HepG2 (cell line): ENCODE data around the gene OFD1. TPM values are rescaled to one million over a fixed set of nuclear protein-coding genes. Genes with fewer than 3 reads are reported as not detected.
A peak's percentile ranks its signal among the peaks of the same experiment; 100 is the strongest.

Experiments
- ARNT2 ChIP-seq: sonication (generic); formaldehyde crosslinking; IDR thresholded peaks from 2 replicates; pipeline ENCODE4 v1.8.0; 2022; ENCODE audit warnings: mild to moderate bottlenecking, low read depth, missing genetic modification reagents, moderate library complexity
- ATF1 ChIP-seq: IDR thresholded peaks from 2 replicates; pipeline ENCODE4 v1.6.1; 2016; ENCODE audit warnings: mild to moderate bottlenecking, control low read depth
- ATF4 ChIP-seq, 2 experiments: fragments of 450-650 bp in 1 of 2; sonication (generic) in 1 of 2; formaldehyde crosslinking; IDR thresholded peaks; 2 replicates each; pipeline versions ENCODE4 v1.5.0 to v1.8.0; 2020 to 2022; ENCODE audit warnings: mild to moderate bottlenecking in 1 of 2, missing genetic modification reagents in 1 of 2
- BCL6 ChIP-seq: IDR thresholded peaks from 2 replicates; pipeline ENCODE4 v1.6.1; 2016; ENCODE audit warnings: missing genetic modification reagents, missing compliant biosample characterization
- CAMTA2 ChIP-seq: sonication (generic); formaldehyde crosslinking; IDR thresholded peaks from 2 replicates; pipeline ENCODE4 v1.4.0; 2020; ENCODE audit warnings: mild to moderate bottlenecking, missing genetic modification reagents, borderline replicate concordance
- KMT2B ChIP-seq: IDR thresholded peaks from 2 replicates; pipeline ENCODE4 v1.6.1; 2016; ENCODE audit warnings: missing genetic modification reagents, missing compliant biosample characterization
- NR1H2 ChIP-seq: sonication (generic); formaldehyde crosslinking; IDR thresholded peaks from 2 replicates; pipeline ENCODE4 v1.8.1; 2022; ENCODE audit warnings: low read depth, missing genetic modification reagents, borderline replicate concordance
- ONECUT2 ChIP-seq: sonication (generic); formaldehyde crosslinking; IDR thresholded peaks from 2 replicates; pipeline ENCODE4 v1.4.0; 2020; ENCODE audit warnings: missing genetic modification reagents
- PPARG ChIP-seq: conservative IDR thresholded peaks from 2 replicates; pipeline ENCODE4 v1.6.1; 2016; ENCODE audit warnings: missing biosample characterization, missing genetic modification reagents
- RAD21 ChIP-seq: fragments of 450-650 bp; formaldehyde crosslinking; IDR thresholded peaks from 2 replicates; pipeline ENCODE4 v1.5.0; 2020; ENCODE audit warnings: mild to moderate bottlenecking
- SALL2 ChIP-seq: sonication (generic); formaldehyde crosslinking; IDR thresholded peaks from 2 replicates; pipeline ENCODE4 v1.8.1; 2023; ENCODE audit warnings: mild to moderate bottlenecking, missing genetic modification reagents, inconsistent platforms
- SRSF4 ChIP-seq: fragments of 200-400 bp; formaldehyde crosslinking; IDR thresholded peaks from one replicate; pipeline ENCODE4 v1.6.1; 2018; ENCODE audit warnings: mild to moderate bottlenecking, low read depth, low read length, moderate library complexity; ENCODE audit not compliant: poor library complexity, severe bottlenecking
- THAP11 ChIP-seq: IDR thresholded peaks from 2 replicates; pipeline ENCODE4 v1.6.1; 2016; ENCODE audit warnings: missing biosample characterization, missing genetic modification reagents
- TP53 ChIP-seq: sonication (generic); formaldehyde crosslinking; conservative IDR thresholded peaks from 2 replicates; pipeline ENCODE4 v1.4.0; 2020; ENCODE audit warnings: missing genetic modification reagents
- ZNF550 ChIP-seq: sonication (generic); formaldehyde crosslinking; IDR thresholded peaks from 2 replicates; pipeline ENCODE4 v1.4.0; 2020; ENCODE audit warnings: mild to moderate bottlenecking, missing genetic modification reagents, borderline replicate concordance
- ZNF687 ChIP-seq: sonication (generic); formaldehyde crosslinking; IDR thresholded peaks from 2 replicates; pipeline ENCODE4 v1.5.1; 2020; ENCODE audit warnings: mild to moderate bottlenecking, missing genetic modification reagents, moderate library complexity
- ZNF761 ChIP-seq: sonication (generic); formaldehyde crosslinking; conservative IDR thresholded peaks from 2 replicates; pipeline ENCODE4 v1.4.0; 2020; ENCODE audit warnings: mild to moderate bottlenecking, missing genetic modification reagents
- polyA plus RNA-seq, 8 experiments: library from polyadenylated mRNA; depleted of rRNA in 3 of 8; stranded (reverse) in 7 of 8; unstranded in 1 of 8; fragments of >200 nt; fragmentation: Illumina TruSeq in 4 of 8; extraction: Trizol in 4 of 8; gene quantifications; 2 replicates each; pipeline versions ENCODE4 v1.2.1 to v1.2.3, GENCODE V29; 2011 to 2016; ENCODE audit warnings: low read depth in 4 of 8, missing spikeins in 1 of 8, mixed read lengths in 1 of 8; ENCODE audit not compliant: insufficient read depth in 1 of 8
- total RNA-seq, 5 experiments: library from RNA; depleted of rRNA; stranded (reverse); fragments of >200 nt; fragmentation: Illumina TruSeq; extraction: Trizol; gene quantifications; 2 replicates each; pipeline ENCODE4 v1.2.3, GENCODE V29; 2016; ENCODE audit warnings: low read depth in 1 of 5
- TF ChIP-seq, protein P1 (sequence below): sonication (generic); formaldehyde crosslinking; IDR thresholded peaks from 2 replicates; pipeline ENCODE4 v1.5.1; 2020; ENCODE audit warnings: mild to moderate bottlenecking, missing genetic modification reagents, borderline replicate concordance

The OFD1 gene
- total and polyA plus RNA-seq, 2 of the 13 experiments (the other 11 are each of a cell fraction or from before 2014, with no cell fraction given): 14.9 to 16.4 TPM

DNA sequence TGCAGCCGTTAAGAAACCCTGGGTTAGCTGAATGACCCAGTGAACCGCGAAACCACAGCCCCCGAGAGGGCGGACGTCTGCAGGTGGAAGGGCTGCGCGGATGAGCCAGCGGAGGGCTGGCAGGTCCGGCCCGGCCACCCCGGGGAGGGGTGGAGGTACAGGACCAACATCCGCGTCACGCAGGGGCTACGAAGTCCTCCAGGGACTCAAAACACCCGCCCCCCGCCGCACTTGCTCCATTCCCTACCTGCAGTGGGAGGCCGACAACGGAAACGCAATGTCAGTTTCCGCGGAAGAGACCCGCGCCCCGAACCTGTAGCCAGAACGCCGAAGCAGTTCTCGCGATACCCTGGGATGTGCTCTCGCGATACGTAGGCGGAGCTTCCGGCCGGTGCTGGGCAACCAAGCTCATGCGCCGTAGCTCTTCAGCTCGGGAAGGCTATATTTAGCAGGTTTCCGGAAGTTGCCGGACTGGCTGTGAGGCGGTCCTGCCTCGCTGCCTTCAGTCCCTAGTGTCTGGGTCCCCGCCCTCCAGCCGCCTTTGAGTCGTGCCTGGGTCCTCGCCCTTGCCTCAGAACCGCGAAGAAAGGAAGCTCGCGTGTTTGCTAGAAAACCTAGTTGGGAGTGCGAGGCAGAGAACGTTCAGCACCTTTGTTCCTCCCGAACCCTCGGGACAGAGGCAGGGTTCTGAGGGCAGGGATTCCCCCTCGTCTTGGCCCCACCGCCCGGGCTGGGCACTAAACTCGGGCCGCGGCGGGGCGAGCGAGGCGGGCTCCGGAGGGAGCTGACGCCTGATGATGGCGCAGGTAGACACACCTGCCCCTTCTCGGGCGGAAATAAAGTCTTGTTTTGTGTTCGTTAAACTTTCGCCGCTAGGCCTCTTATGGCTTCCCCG, at the start of gene OFD1, which contains the start of gene TRAPPC2 (continued):
- peak; percentile 82 for TF ChIP-seq ZNF687 (CRISPR knock-in tag)
- no peak for TF ChIP-seq RAD21 (CRISPR knock-in tag)
- 0 out of 2 replicates have a peak, but pooled peaks have one; percentile 55 for TF ChIP-seq TP53
- TF ChIP-seq, protein P1, sequence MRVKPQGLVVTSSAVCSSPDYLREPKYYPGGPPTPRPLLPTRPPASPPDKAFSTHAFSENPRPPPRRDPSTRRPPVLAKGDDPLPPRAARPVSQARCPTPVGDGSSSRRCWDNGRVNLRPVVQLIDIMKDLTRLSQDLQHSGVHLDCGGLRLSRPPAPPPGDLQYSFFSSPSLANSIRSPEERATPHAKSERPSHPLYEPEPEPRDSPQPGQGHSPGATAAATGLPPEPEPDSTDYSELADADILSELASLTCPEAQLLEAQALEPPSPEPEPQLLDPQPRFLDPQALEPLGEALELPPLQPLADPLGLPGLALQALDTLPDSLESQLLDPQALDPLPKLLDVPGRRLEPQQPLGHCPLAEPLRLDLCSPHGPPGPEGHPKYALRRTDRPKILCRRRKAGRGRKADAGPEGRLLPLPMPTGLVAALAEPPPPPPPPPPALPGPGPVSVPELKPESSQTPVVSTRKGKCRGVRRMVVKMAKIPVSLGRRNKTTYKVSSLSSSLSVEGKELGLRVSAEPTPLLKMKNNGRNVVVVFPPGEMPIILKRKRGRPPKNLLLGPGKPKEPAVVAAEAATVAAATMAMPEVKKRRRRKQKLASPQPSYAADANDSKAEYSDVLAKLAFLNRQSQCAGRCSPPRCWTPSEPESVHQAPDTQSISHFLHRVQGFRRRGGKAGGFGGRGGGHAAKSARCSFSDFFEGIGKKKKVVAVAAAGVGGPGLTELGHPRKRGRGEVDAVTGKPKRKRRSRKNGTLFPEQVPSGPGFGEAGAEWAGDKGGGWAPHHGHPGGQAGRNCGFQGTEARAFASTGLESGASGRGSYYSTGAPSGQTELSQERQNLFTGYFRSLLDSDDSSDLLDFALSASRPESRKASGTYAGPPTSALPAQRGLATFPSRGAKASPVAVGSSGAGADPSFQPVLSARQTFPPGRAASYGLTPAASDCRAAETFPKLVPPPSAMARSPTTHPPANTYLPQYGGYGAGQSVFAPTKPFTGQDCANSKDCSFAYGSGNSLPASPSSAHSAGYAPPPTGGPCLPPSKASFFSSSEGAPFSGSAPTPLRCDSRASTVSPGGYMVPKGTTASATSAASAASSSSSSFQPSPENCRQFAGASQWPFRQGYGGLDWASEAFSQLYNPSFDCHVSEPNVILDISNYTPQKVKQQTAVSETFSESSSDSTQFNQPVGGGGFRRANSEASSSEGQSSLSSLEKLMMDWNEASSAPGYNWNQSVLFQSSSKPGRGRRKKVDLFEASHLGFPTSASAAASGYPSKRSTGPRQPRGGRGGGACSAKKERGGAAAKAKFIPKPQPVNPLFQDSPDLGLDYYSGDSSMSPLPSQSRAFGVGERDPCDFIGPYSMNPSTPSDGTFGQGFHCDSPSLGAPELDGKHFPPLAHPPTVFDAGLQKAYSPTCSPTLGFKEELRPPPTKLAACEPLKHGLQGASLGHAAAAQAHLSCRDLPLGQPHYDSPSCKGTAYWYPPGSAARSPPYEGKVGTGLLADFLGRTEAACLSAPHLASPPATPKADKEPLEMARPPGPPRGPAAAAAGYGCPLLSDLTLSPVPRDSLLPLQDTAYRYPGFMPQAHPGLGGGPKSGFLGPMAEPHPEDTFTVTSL (CRISPR knock-in tag): no peak
- TF ChIP-seq ATF1: no peak
- no peak for TF ChIP-seq ZNF761
- TF ChIP-seq THAP11 (CRISPR knock-in tag): peak; percentile 78
- no peak for TF ChIP-seq CAMTA2 (CRISPR knock-in tag)
- TF ChIP-seq ARNT2 (CRISPR knock-in tag): no peak; the same call in 1 of the 2 replicates
- TF ChIP-seq ZNF550 (CRISPR knock-in tag): no peak
- no peak for TF ChIP-seq BCL6 (CRISPR knock-in tag)
- no peak for TF ChIP-seq SALL2 (CRISPR knock-in tag)
- TF ChIP-seq ATF4 (CRISPR knock-in tag; IDR thresholded peaks at IDR 0.05): no peak
- TF ChIP-seq NR1H2 (CRISPR knock-in tag): no peak
- no peak for TF ChIP-seq SRSF4
- TF ChIP-seq ONECUT2: no peak
- no peak for TF ChIP-seq PPARG (CRISPR knock-in tag)
- TF ChIP-seq KMT2B: peak; percentile 67; the same call in 1 of the 2 replicates
